Measurements from ENCODE around the gene COQ5. TPM values are rescaled to one million over a fixed set of nuclear protein-coding genes. Genes with fewer than 3 reads are reported as not detected.

Gene COQ5
- polyA plus RNA-seq, 3 donors = 9.3 to 38.9 (median 30.6) TPM

DNA sequence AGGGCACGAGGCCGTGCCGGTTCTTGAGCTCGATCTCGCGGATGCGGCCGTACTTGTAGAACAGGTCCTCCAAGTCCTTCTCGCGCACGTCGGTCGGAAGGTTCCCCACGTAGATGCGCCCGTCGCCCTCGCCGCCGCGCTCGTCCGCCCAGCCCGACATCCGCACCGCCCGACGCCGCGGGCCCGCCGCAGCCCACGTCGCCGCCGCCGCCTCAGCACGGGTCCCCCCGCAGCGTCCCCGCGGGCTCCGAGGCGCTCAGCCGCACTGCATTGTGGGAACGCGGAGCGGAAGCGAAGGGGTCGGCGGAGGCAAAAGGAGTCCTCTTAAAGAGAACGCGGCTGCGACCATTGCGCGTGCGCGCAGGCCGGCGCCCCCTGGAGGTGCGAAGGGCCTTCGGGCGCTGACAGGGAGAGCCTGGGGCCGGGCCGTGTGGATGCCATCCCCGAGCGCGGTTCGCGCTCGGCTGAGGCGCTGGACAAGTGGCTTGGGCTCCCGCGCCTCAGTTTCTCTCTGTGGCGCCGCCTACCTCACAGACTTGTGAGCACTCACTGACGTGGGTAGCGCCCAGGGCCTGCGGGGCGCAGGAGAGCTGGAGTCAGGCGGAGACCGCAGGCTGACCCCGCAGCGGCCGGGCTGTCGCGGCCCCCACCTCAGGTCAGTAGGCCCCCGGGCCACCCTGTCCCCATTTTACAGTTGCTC, 59.4 kb downstream of the COQ5 start, which contains the start of gene SRSF9:
TSS of gene SRSF9 (minus strand) at position 299 of the 700 bp plus-strand sequence. CDS start at position 160, 139 bp downstream.
- H3K9me3 ChIP-seq (replicated peaks in 1 of 2; ENCODE audit: control insufficient read depth in 1 of 2, insufficient read depth in 1 of 2, low read length in 2 of 2) = no peaks in the 10 kb centered on the region
- peaks cover 32% of the 10 kb centered on the region for H3K4me1 Mint-ChIP-seq
- peak within 1 kb of the TSS; percentile 86 for H3K9ac ChIP-seq (ENCODE audit: insufficient read depth, low read length, poor library complexity, severe bottlenecking)
- H3K4me2 ChIP-seq (replicated peaks; ENCODE audit: extremely low read depth, low read length, poor library complexity, severe bottlenecking) = peak within 1 kb of the TSS; percentile 97
- peak within 1 kb of the TSS; percentile 95 to 98 for H3K4me3 Mint-ChIP-seq
- H3K27me3 ChIP-seq (ENCODE audit: control insufficient read depth in 2 of 2, insufficient read depth in 2 of 2, low read length in 2 of 2) = no peaks in the 10 kb centered on the region
- peaks cover 44% of the 10 kb centered on the region for H4K20me1 ChIP-seq (ENCODE audit: insufficient read depth, low read length)
- peak within 1 kb of the TSS; percentile 99 for H2AFZ ChIP-seq (ENCODE audit: insufficient read depth, low read depth, low read length, poor library complexity, severe bottlenecking)
- H3K27me3 Mint-ChIP-seq (ENCODE audit: low read depth in 3 of 3) = no peaks in the 10 kb centered on the region
- peak within 1 kb of the TSS; percentile 75 to 86 for H3K27ac ChIP-seq (ENCODE audit: low read depth in 1 of 2, low read length in 2 of 2)
- peaks cover 22 to 31% of the 10 kb centered on the region in 2 donors for H3K36me3 ChIP-seq (replicated peaks in 1 of 2; ENCODE audit: control insufficient read depth in 1 of 2, insufficient read depth in 2 of 2, low read length in 2 of 2)
- H3K27ac Mint-ChIP-seq = peak within 1 kb of the TSS; percentile 86 to 97 (median 95)
- intact Hi-C loops (cut with micrococcal nuclease) = no loop called here
- peaks cover 16 to 28% of the 10 kb centered on the region in 2 donors for H3K4me1 ChIP-seq (ENCODE audit: control insufficient read depth in 1 of 2, insufficient read depth in 2 of 2, low read length in 2 of 2)
- H3K4me3 ChIP-seq (replicated peaks in 1 of 3; ENCODE audit: low read depth in 2 of 3, low read length in 3 of 3) = peak within 1 kb of the TSS; percentile 54 to 81 (median 79)
- H3K36me3 Mint-ChIP-seq = peaks cover 17 to 28% of the 10 kb centered on the region in 2 donors
- peaks cover 58% of the 10 kb centered on the region for H3K79me2 ChIP-seq (ENCODE audit: insufficient read depth, low read length)
- H3K9me3 Mint-ChIP-seq = peaks cover 0 to 2% (median 0%) of the 10 kb centered on the region in 7 donors
- under 1% methylated on average over 85 of the region's 88 CpGs for WGBS (ENCODE audit: insufficient coverage)
- DNase-seq = peak; percentile 96 to 97 (median 96)
- TF ChIP-seq, protein P1, sequence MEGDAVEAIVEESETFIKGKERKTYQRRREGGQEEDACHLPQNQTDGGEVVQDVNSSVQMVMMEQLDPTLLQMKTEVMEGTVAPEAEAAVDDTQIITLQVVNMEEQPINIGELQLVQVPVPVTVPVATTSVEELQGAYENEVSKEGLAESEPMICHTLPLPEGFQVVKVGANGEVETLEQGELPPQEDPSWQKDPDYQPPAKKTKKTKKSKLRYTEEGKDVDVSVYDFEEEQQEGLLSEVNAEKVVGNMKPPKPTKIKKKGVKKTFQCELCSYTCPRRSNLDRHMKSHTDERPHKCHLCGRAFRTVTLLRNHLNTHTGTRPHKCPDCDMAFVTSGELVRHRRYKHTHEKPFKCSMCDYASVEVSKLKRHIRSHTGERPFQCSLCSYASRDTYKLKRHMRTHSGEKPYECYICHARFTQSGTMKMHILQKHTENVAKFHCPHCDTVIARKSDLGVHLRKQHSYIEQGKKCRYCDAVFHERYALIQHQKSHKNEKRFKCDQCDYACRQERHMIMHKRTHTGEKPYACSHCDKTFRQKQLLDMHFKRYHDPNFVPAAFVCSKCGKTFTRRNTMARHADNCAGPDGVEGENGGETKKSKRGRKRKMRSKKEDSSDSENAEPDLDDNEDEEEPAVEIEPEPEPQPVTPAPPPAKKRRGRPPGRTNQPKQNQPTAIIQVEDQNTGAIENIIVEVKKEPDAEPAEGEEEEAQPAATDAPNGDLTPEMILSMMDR (IDR thresholded peaks at IDR 0.05) = peak; percentile 96

DNA sequence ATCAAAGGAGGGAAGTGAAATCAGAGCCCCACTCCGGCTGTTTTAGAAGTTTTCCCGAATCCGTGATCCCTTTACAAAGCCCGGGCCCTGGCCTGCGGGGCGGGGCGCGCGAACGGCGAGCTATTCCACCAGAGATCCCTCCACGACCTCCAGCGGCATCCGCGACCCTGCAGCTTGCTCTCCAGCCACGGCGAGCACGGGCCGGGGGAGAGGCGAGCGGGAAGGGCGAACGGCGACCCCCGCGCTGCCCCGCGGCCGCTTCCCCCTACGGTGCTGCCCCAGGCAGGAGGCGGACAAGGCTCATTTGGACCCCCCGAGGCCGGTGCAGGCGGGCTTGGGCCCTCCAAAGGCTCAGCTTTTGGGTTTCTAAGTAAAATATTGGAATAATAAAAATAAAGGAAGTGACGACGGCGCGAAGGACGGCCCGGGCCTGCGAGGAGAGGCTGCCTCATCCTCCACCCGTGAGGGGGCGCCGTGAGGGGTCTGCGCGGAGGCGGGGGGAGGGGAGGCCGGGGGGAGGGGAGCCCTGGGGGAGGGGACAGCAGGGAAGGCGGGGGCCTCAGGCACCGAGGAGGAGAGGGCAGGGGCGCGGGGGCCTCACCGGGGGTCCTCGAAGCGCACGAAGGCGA, 60.0 kb downstream of the COQ5 start:
- Histone ChIP-seq H3K36me3 (replicated peaks in 1 of 2; ENCODE audit: control insufficient read depth in 1 of 2, insufficient read depth in 2 of 2, low read length in 2 of 2) (peaks cover 28 to 38% of the 10 kb centered on the region in 2 donors), H2AFZ (ENCODE audit: insufficient read depth, low read depth, low read length, poor library complexity, severe bottlenecking) (peak overlapping the region; percentile 99), H3K27ac (ENCODE audit: low read depth in 1 of 2, low read length in 2 of 2) (peak overlapping the region; percentile 75 to 86), H3K4me3 (replicated peaks in 1 of 3; ENCODE audit: low read depth in 2 of 3, low read length in 3 of 3) (peak overlapping the region; percentile 54 to 81 (median 79)), H3K27me3 (ENCODE audit: control insufficient read depth in 2 of 2, insufficient read depth in 2 of 2, low read length in 2 of 2) (no peaks in the 10 kb centered on the region), H3K4me2 (replicated peaks; ENCODE audit: extremely low read depth, low read length, poor library complexity, severe bottlenecking) (peak overlapping the region; percentile 97), H3K9ac (ENCODE audit: insufficient read depth, low read length, poor library complexity, severe bottlenecking) (peak overlapping the region; percentile 86), H3K79me2 (ENCODE audit: insufficient read depth, low read length) (peaks cover 64% of the 10 kb centered on the region), H3K9me3 (replicated peaks in 1 of 2; ENCODE audit: control insufficient read depth in 1 of 2, insufficient read depth in 1 of 2, low read length in 2 of 2) (no peaks in the 10 kb centered on the region), H3K4me1 (ENCODE audit: control insufficient read depth in 1 of 2, insufficient read depth in 2 of 2, low read length in 2 of 2) (peaks cover 14 to 26% of the 10 kb centered on the region in 2 donors), H4K20me1 (ENCODE audit: insufficient read depth, low read length) (peaks cover 51% of the 10 kb centered on the region)
- Mint-ChIP-seq H3K9me3 (peaks cover 0 to 2% (median 0%) of the 10 kb centered on the region in 7 donors), H3K4me1 (peaks cover 28% of the 10 kb centered on the region), H3K27ac (peak overlapping the region; percentile 86 to 97 (median 95)), H3K4me3 (peak overlapping the region; percentile 95 to 98), H3K27me3 (ENCODE audit: low read depth in 3 of 3) (no peaks in the 10 kb centered on the region), H3K36me3 (peaks cover 24 to 35% of the 10 kb centered on the region in 2 donors)
- intact Hi-C loops (cut with micrococcal nuclease) = no loop called here
- DNase-seq = no peak
- 0% methylated on average over 43 of the region's 57 CpGs for WGBS (ENCODE audit: insufficient coverage)
- TF ChIP-seq, protein P1 (IDR thresholded peaks at IDR 0.05) = no peak
